GM12878 (cell line): ENCODE data around the gene RAF1. TPM values are rescaled to one million over a fixed set of nuclear protein-coding genes. Genes with fewer than 3 reads are reported as not detected.

Experiments
- ATAC-seq: fragments of 200-7000 bp; cut with Tn5 transposase; 3 replicates; pipeline ENCODE4 v1.9.1; 2020; ENCODE audit warnings: mild to moderate bottlenecking, moderate library complexity
- BruUV-seq: library from RNA; stranded (reverse); fragments of 400-500 nt; replicated peaks from 2 replicates; lab custom pipeline; 2021; lab: Mats Ljungman, UMichigan
- CTCF ChIA-PET: fragments of 300-600 bp; sonication (Branson Sonifier 250); formaldehyde crosslinking; extraction: SDS; loops from one replicate; lab custom pipeline; 2021; ENCODE audit warnings: inconsistent platforms; lab: Yijun Ruan, JAX
- POLR2A ChIA-PET: fragments of 350-600 bp; formaldehyde crosslinking; extraction: SDS; loops from one replicate; lab custom pipeline; 2021; ENCODE audit warnings: inconsistent platforms; lab: Charles Lee
- RAD21 ChIA-PET: fragments of 300-600 bp; sonication (Branson Sonifier 250); formaldehyde crosslinking; loops from one replicate; lab custom pipeline; 2023; ENCODE audit warnings: antibody characterized with exemption; ENCODE audit not compliant: unreplicated experiment; lab: Charles Lee
- SMC1A ChIA-PET: fragments of 300-600 bp; sonication (Branson Sonifier 250); formaldehyde crosslinking; loops from one replicate; lab custom pipeline; 2023; ENCODE audit not compliant: unreplicated experiment, uncharacterized antibody; lab: Charles Lee
- DNase-seq: peaks from one replicate; pipeline ENCODE4 v3.0.0-alpha.2; 2011; ENCODE audit warnings: low read depth, low spot score
- FAIRE-seq: peaks from 3 replicates; lab custom pipeline; 2011; peaks lifted over from hg19 to GRCh38; lab: Jason Lieb, UNC
- H2AFZ ChIP-seq: 2 replicates; pipeline ENCODE4 v1.6.0; 2011; ENCODE audit warnings: low read depth, low read length, control low read depth; ENCODE audit not compliant: control insufficient read depth
- H3K27ac ChIP-seq: 2 replicates; pipeline ENCODE4 v1.5.1; 2011; ENCODE audit warnings: control low read depth; ENCODE audit not compliant: control insufficient read depth, insufficient read depth
- H3K27me3 ChIP-seq, 2 experiments: replicated peaks in 1 of 2; 2 replicates each; pipeline versions ENCODE4 v1.6.0 to v1.6.1; 2011; ENCODE audit warnings: low read length in 1 of 2; ENCODE audit not compliant: control insufficient read depth in 2 of 2, insufficient read depth in 2 of 2
- H3K36me3 ChIP-seq, 2 experiments: 2 replicates each; pipeline ENCODE4 v1.5.1; 2011; ENCODE audit warnings: low read length in 1 of 2; ENCODE audit not compliant: control insufficient read depth in 2 of 2, insufficient read depth in 2 of 2
- H3K4me1 ChIP-seq: 2 replicates; pipeline ENCODE4 v1.6.1; 2011; ENCODE audit warnings: mild to moderate bottlenecking, low read length, moderate library complexity, mixed read lengths; ENCODE audit not compliant: control insufficient read depth, insufficient read depth
- H3K4me2 ChIP-seq: 2 replicates; pipeline ENCODE4 v1.6.0; 2011; ENCODE audit warnings: control low read depth; ENCODE audit not compliant: control insufficient read depth, insufficient read depth
- H3K4me3 ChIP-seq: fragments of 200-600 bp; sonication (generic); 2 replicates; pipeline ENCODE4 v1.5.1; 2016
- H3K79me2 ChIP-seq: 2 replicates; pipeline ENCODE4 v1.6.0; 2011; ENCODE audit warnings: low read length; ENCODE audit not compliant: control insufficient read depth, insufficient read depth
- H3K9ac ChIP-seq: 2 replicates; pipeline ENCODE4 v1.8.0; 2011; ENCODE audit warnings: low read length, control low read depth, mixed read lengths; ENCODE audit not compliant: control insufficient read depth, insufficient read depth
- H3K9me3 ChIP-seq: replicated peaks from 3 replicates; pipeline ENCODE4 v1.5.1; 2011; ENCODE audit warnings: mild to moderate bottlenecking, low read length; ENCODE audit not compliant: control insufficient read depth, insufficient read depth
- H4K20me1 ChIP-seq: 2 replicates; pipeline ENCODE4 v1.6.0; 2011; ENCODE audit not compliant: control insufficient read depth, insufficient read depth
- ASH2L ChIP-seq: fragments of 300-600, 200-600 bp; sonication (generic); IDR thresholded peaks from 2 replicates; pipeline ENCODE4 v1.6.1; 2017; ENCODE audit warnings: low read depth, mild to moderate bottlenecking, borderline replicate concordance
- BHLHE40 ChIP-seq, 2 experiments: fragments of 450-650 bp in 1 of 2; IDR thresholded peaks; 2 replicates each; pipeline ENCODE4 v1.6.1; 2011 to 2017; ENCODE audit warnings: low read depth in 2 of 2, borderline replicate concordance in 1 of 2, improper control_type of control experiment in 1 of 2, low read length in 1 of 2, mild to moderate bottlenecking in 1 of 2
- CHD2 ChIP-seq: IDR thresholded peaks from 2 replicates; pipeline ENCODE4 v1.6.1; 2011; ENCODE audit warnings: low read depth, low read length, improper control_type of control experiment, borderline replicate concordance
- JUND ChIP-seq: IDR thresholded peaks from 2 replicates; pipeline ENCODE4 v1.6.1; 2012; ENCODE audit warnings: low read depth, mild to moderate bottlenecking, low read length, improper control_type of control experiment, moderate library complexity
- NR2C1 ChIP-seq: fragments of 450-650 bp; IDR thresholded peaks from 2 replicates; pipeline ENCODE4 v1.6.1; 2017; ENCODE audit warnings: antibody characterized with exemption, mild to moderate bottlenecking, moderate library complexity
- SIN3A ChIP-seq: IDR thresholded peaks from 2 replicates; pipeline ENCODE4 v1.6.1; 2012; ENCODE audit warnings: low read depth, low read length, improper control_type of control experiment
- SMAD5 ChIP-seq: IDR thresholded peaks from 2 replicates; pipeline ENCODE4 v1.6.1; 2016; ENCODE audit warnings: antibody characterized with exemption, low read depth
- SREBF2 ChIP-seq: IDR thresholded peaks from 2 replicates; pipeline ENCODE4 v1.6.1; 2012; ENCODE audit warnings: mild to moderate bottlenecking, low read length
- SUPT20H ChIP-seq: IDR thresholded peaks from 2 replicates; pipeline ENCODE4 v1.6.1; 2011; ENCODE audit warnings: low read depth, mild to moderate bottlenecking, low read length, moderate library complexity, borderline replicate concordance; ENCODE audit not compliant: control insufficient read depth
- TBL1XR1 ChIP-seq: IDR thresholded peaks from 2 replicates; pipeline ENCODE4 v1.6.1; 2012; ENCODE audit warnings: low read depth, low read length, improper control_type of control experiment
- TCF3 ChIP-seq: IDR thresholded peaks from 2 replicates; pipeline ENCODE4 v1.6.1; 2012; ENCODE audit warnings: low read depth, mild to moderate bottlenecking, low read length, borderline replicate concordance; ENCODE audit not compliant: insufficient read depth
- WGBS: methylation state at CpG from one replicate; pipeline ENCODE4 v1.1.6; 2016; ENCODE audit warnings: low lambda C conversion rate; ENCODE audit not compliant: insufficient replicate concordance, insufficient coverage; ENCODE audit errors: missing lambda C conversion rate; 5-methylcytosine and 5-hydroxymethylcytosine counted together
- in situ Hi-C: fragments of 300-500 bp; cut with MboI; formaldehyde crosslinking; loops from 9 replicates; pipeline ENCODE4 v1.14.3; 2018; ENCODE audit warnings: mixed read lengths
- intact Hi-C: fragments of 100-400 bp; cut with micrococcal nuclease; formaldehyde crosslinking; loops from one replicate; pipeline ENCODE4 v1.14.2; 2022; ENCODE audit not compliant: unreplicated experiment
- polyA plus RNA-seq, 11 experiments: library from polyadenylated mRNA; depleted of rRNA in 4 of 11; unstranded in 6 of 11; stranded (reverse) in 5 of 11; fragments of >200 nt; fragmentation: Nextera tagmentation in 4 of 11; fragmentation: Illumina TruSeq in 1 of 11; extraction: Ambion mirVana in 4 of 11; extraction: Trizol in 1 of 11; gene quantifications; 1 replicate in 1 of 11; 2 replicates in 10 of 11; pipeline versions ENCODE4 v1.2.1 to v1.2.3, GENCODE V29; 2011 to 2016; ENCODE audit warnings: inconsistent platforms in 2 of 11, missing spikeins in 2 of 11, low read depth in 1 of 11
- total RNA-seq, 4 experiments: library from RNA; depleted of rRNA in 3 of 4; stranded (reverse); fragments of >200 nt in 3 of 4; fragmentation: Illumina TruSeq in 1 of 4; extraction: Trizol in 1 of 4; gene quantifications; 2 replicates each; pipeline versions ENCODE4 v1.2.1 to v1.2.3, GENCODE V29; 2013 to 2021
- TF ChIP-seq, protein P1 (sequence below): fragments of 450-650 bp; formaldehyde crosslinking; IDR thresholded peaks from 2 replicates; pipeline ENCODE4 v1.4.0; 2022; ENCODE audit warnings: mild to moderate bottlenecking, moderate library complexity
- TF ChIP-seq, protein P2 (sequence below): fragments of 450-650 bp; IDR thresholded peaks from 2 replicates; pipeline ENCODE4 v1.6.1; 2017; ENCODE audit warnings: mild to moderate bottlenecking, moderate library complexity
- TF ChIP-seq, protein P3 (sequence below): IDR thresholded peaks from 2 replicates; pipeline ENCODE4 v1.6.1; 2011; ENCODE audit warnings: borderline replicate concordance, low read depth, mild to moderate bottlenecking, moderate library complexity, low read length; ENCODE audit not compliant: insufficient read depth, poor library complexity, severe bottlenecking

The RAF1 gene
- total and polyA plus RNA-seq, 10 of the 15 experiments (the other 5 are each of a cell fraction or from before 2014, with no cell fraction given): 20.4 to 151 (median 77.8) TPM

DNA sequence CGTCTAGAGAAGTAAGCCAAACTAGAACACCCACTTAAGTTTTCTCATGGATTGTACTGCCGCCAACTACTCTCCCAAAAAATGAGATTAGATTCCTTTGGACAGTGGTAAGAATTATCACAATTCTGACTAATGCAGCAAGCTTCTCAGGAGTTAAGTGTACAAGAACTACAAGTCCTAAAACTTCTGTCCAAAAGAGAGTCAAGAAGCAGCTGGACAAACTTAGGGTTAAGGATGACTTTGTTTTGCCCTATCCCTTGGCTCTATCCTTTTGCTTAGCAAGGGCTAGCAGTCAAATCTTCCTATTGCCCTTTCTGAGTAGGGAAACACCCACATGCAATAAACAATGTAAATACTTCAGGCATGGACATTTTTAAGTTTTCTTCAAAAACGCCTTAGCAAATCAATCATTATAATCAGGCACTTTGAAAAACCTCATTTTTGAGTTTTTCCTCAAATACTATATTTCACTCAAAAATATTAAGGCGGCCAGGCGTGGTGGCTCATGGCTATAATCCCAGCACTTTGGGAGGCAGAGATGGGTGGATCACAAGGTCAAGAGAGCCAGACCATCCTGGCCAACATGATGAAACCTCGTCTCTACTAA is 19.5 kb downstream of the RAF1 start:
- Histone ChIP-seq H3K9ac (no peak overlapping the region), H3K4me2 (no peak overlapping the region), H4K20me1 (no peaks in the 10 kb centered on the region), H3K36me3 (peaks cover 0 to 3% of the 10 kb centered on the region in 2 experiments; a peak in 1 of 4 replicates), H3K4me3 (no peak overlapping the region), H3K9me3 (peaks cover 1% of the 10 kb centered on the region; the same call in 2 of the 3 replicates), H3K4me1 (peaks cover 23% of the 10 kb centered on the region), H3K79me2 (peaks cover 77% of the 10 kb centered on the region), H3K27me3 (no peaks in the 10 kb centered on the region), H2AFZ (no peak overlapping the region), H3K27ac (no peak overlapping the region)
- BruUV-seq: no TSS peak
- RAD21 ChIA-PET: interaction anchor here (1.2 to 1.7 kb wide), 3 partner anchors 14 to 20 kb away, joined by 3 to 9 read pairs (median 4); partner anchors contain the start of gene RAF1
- SMC1A ChIA-PET: interaction anchor here (1.1 to 10.1 kb wide), 4 partner anchors 13 to 84 kb away, joined by 4 to 140 read pairs (median 8); partner anchors contain the start of gene RAF1
- in situ Hi-C loops (no loop called here), intact Hi-C loops (no loop called here)
- no peak for DNase-seq
- POLR2A ChIA-PET: interaction anchor here (0.6 to 6.4 kb wide), 4 partner anchors 9 to 425 kb away, joined by 3 to 125 read pairs (median 5); partner anchors contain the start of gene RAF1
- WGBS: 77% methylated on average over 6 of the region's 6 CpGs
- CTCF ChIA-PET: interaction anchor here (0.6 to 1.1 kb wide), 3 partner anchors 18 to 78 kb away, joined by 3 read pairs; no protein-coding TSS in a partner anchor
- ATAC-seq: no peak
- TF ChIP-seq SUPT20H: no peak
- no peak for TF ChIP-seq SREBF2
- TF ChIP-seq CHD2: no peak
- TF ChIP-seq SMAD5: no peak
- TF ChIP-seq, protein P1, sequence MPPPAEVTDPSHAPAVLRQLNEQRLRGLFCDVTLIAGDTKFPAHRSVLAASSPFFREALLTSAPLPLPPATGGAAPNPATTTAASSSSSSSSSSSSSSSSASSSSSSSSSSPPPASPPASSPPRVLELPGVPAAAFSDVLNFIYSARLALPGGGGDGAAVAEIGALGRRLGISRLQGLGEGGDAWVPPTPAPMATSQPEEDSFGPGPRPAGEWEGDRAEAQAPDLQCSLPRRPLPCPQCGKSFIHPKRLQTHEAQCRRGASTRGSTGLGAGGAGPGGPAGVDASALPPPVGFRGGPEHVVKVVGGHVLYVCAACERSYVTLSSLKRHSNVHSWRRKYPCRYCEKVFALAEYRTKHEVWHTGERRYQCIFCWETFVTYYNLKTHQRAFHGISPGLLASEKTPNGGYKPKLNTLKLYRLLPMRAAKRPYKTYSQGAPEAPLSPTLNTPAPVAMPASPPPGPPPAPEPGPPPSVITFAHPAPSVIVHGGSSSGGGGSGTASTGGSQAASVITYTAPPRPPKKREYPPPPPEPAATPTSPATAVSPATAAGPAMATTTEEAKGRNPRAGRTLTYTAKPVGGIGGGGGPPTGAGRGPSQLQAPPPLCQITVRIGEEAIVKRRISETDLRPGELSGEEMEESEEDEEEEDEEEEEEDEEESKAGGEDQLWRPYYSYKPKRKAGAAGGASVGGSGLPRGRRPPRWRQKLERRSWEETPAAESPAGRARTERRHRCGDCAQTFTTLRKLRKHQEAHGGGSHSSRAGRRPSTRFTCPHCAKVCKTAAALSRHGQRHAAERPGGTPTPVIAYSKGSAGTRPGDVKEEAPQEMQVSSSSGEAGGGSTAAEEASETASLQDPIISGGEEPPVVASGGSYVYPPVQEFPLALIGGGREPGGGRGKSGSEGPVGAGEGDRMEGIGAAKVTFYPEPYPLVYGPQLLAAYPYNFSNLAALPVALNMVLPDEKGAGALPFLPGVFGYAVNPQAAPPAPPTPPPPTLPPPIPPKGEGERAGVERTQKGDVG (CRISPR knock-in tag): no peak
- no peak for TF ChIP-seq NR2C1
- TF ChIP-seq BHLHE40 (IDR thresholded peaks at IDR 0.05; ENCODE audit: borderline replicate concordance in 1 of 2, low read depth in 2 of 2, low read length in 1 of 2): no peak
- no peak for TF ChIP-seq TCF3
- TF ChIP-seq JUND: no peak
- TF ChIP-seq ASH2L: no peak
- TF ChIP-seq, protein P2, sequence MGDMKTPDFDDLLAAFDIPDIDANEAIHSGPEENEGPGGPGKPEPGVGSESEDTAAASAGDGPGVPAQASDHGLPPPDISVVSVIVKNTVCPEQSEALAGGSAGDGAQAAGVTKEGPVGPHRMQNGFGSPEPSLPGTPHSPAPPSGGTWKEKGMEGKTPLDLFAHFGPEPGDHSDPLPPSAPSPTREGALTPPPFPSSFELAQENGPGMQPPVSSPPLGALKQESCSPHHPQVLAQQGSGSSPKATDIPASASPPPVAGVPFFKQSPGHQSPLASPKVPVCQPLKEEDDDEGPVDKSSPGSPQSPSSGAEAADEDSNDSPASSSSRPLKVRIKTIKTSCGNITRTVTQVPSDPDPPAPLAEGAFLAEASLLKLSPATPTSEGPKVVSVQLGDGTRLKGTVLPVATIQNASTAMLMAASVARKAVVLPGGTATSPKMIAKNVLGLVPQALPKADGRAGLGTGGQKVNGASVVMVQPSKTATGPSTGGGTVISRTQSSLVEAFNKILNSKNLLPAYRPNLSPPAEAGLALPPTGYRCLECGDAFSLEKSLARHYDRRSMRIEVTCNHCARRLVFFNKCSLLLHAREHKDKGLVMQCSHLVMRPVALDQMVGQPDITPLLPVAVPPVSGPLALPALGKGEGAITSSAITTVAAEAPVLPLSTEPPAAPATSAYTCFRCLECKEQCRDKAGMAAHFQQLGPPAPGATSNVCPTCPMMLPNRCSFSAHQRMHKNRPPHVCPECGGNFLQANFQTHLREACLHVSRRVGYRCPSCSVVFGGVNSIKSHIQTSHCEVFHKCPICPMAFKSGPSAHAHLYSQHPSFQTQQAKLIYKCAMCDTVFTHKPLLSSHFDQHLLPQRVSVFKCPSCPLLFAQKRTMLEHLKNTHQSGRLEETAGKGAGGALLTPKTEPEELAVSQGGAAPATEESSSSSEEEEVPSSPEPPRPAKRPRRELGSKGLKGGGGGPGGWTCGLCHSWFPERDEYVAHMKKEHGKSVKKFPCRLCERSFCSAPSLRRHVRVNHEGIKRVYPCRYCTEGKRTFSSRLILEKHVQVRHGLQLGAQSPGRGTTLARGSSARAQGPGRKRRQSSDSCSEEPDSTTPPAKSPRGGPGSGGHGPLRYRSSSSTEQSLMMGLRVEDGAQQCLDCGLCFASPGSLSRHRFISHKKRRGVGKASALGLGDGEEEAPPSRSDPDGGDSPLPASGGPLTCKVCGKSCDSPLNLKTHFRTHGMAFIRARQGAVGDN: no peak
- TF ChIP-seq, protein P3, sequence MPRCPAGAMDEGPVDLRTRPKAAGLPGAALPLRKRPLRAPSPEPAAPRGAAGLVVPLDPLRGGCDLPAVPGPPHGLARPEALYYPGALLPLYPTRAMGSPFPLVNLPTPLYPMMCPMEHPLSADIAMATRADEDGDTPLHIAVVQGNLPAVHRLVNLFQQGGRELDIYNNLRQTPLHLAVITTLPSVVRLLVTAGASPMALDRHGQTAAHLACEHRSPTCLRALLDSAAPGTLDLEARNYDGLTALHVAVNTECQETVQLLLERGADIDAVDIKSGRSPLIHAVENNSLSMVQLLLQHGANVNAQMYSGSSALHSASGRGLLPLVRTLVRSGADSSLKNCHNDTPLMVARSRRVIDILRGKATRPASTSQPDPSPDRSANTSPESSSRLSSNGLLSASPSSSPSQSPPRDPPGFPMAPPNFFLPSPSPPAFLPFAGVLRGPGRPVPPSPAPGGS: no peak
- no peak for TF ChIP-seq SIN3A
- TF ChIP-seq TBL1XR1: no peak
- no peak for FAIRE-seq
